GM18499 (cell line): Measurements from ENCODE around the gene CUL2.

ENCODE experiments used
- ATAC-seq: cut with Tn5 transposase; IDR thresholded peaks from one replicate; pipeline ENCODE4 v1.9.1; 2021; ENCODE audit warnings: moderate number of reproducible peaks; ENCODE audit not compliant: insufficient read depth, unreplicated experiment

CUL2 gene

DNA sequence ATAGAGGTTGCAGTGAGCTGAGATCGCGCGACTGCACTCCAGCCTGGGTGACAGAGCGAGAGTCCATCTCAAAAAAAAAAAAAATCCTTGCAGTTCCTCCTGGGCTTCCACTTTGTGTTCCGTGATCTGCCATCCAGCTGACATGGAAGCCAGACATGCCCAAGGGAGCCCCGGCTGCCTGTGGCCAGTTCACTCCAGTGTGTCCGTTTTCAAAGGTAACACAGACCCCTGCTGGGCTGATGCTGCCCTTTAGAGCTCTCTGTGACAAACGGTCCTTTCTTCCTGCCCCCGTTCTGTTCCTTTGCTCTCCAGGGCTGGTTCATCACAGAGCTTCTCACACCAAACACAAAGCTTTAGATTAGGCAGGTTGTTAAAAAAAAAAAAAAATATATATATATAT lies 130.8 kb downstream of the CUL2 start:
- no peak for ATAC-seq
